ENCODE measurements around the gene OTULINL.

OTULINL gene

DNA sequence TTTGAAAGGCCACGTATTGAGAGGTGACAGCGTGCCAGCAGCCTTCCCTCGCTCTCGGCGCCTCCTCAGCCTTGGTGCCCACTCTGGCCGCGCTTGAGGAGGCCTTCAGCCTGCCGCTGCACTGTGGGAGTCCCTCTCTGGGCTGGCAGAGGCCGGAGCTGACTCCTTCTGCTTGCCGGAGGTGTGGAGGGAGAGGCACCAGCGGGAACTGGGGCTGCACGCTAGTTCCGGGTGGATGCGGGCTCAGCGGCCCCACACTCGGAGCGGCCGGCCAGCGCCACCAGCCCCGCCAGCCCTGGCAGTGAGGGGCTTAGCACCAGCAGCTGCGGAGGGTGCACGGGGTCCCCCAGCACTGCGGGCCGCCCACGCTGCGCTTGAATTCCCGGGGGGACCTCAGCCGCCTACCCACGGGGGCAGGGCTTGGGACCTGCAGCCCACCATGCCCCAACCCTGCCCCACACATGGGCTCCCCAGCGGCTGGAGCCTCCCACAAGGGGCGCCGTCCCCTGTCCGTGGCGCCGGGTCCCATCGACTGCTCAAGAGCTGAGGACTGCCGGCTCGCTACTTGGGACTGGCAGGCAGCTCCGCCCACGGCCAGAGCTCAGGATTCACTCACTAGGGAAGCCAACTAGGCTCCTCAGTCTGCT is 4.4 kb upstream of the OTULINL start:
- no peak for DNase-seq

DNA sequence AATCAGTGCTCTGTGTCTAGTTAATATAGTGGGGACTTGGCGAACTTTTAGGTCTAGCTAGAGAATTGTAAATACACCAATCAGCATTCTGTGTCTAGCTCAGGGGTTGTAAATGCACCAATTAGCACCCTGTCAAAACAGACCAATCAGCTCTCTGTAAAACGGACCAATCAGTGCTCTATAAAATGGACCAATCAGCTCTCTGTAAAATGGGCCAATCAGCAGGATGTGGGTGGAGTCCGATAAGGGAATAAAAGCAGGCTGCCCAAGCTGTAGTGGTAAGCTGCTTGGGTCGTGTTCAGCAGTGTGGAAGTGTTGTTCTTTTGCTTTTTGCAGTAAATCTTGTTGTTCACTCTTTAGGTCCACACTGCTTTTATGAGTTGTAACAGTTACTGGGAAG is 3.6 kb upstream of the OTULINL start:
- no peak for DNase-seq

DNA sequence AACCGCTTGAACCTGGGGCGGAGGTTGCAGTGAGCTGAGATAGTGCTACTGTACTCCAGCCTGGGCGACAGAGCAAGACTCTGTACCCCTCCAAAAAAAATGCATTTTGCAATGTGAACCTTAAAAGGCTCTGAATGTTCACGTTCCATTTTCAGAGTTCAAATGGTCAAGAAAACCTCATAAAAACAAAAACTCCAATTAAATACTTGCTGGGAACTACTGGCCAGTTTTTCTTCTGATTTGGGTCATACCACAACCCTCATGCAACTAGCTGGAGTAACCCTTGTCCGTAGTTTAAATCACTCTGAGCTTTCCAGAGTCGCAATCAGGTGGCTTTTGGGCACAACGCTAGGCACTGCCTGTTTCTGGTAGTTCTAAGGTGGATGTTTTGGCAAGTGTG is 2.3 kb upstream of the OTULINL start:
- no peak for DNase-seq

DNA sequence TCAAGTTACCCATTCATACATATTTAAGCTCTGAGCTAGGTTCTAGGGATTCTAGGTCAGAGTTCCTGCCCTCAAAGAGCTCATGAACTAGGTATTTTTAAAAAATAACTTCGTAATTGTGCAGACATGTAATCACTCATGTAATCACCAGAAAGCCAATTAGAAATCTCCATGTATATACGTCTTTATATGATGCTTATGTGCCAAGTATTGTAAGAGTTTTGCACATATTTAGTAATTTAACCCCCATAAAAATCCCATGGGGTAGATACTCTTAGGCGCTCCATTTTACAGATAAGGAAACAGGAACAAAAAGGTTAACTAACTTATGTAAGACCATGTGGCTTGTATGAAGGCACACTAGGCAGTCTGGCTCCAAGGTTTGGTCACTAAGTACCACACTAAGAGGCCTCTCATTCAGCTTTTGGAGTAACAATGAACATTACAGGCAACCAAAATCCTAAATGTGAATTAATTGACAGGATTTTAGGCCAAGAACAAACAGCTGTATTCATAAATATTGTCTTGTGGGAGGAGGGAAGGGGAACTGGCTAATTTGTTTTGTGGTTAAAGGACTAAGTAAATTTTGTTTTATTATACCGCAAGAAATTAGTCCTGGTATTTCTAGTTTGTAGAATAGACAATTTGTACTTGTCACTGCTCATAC is 1.7 kb upstream of the OTULINL start:
- no peak for DNase-seq

DNA sequence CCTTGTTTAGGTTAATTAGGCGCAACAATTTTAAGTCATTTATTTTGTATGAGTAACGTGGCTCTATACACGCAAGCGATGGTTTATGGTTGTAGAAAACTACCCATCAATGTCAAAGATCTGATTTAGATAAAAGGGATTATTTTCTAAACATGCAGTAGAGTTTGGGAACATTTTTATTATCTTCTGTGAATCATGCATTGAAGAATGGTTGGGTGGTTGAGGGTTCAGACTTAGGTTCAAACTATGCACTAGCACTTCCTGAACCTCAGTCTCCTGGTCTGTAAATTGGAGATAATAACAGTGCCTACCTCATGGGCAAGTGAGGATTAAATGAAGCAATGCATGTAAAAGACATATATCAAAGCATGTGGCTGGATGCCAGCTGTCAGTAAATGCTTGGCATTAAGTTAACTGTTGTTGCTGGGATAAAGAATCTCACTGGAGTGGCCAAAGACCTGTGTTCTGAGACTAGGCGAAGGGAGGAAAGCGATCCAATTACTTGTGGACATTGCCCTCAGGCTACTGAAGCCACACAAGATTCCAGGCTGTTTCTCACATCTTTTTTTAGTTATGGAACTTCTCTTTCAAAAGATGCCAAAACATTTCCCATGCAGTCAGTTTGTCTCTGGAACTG is 1.1 kb upstream of the OTULINL start:
- DNase-seq = no peak

DNA sequence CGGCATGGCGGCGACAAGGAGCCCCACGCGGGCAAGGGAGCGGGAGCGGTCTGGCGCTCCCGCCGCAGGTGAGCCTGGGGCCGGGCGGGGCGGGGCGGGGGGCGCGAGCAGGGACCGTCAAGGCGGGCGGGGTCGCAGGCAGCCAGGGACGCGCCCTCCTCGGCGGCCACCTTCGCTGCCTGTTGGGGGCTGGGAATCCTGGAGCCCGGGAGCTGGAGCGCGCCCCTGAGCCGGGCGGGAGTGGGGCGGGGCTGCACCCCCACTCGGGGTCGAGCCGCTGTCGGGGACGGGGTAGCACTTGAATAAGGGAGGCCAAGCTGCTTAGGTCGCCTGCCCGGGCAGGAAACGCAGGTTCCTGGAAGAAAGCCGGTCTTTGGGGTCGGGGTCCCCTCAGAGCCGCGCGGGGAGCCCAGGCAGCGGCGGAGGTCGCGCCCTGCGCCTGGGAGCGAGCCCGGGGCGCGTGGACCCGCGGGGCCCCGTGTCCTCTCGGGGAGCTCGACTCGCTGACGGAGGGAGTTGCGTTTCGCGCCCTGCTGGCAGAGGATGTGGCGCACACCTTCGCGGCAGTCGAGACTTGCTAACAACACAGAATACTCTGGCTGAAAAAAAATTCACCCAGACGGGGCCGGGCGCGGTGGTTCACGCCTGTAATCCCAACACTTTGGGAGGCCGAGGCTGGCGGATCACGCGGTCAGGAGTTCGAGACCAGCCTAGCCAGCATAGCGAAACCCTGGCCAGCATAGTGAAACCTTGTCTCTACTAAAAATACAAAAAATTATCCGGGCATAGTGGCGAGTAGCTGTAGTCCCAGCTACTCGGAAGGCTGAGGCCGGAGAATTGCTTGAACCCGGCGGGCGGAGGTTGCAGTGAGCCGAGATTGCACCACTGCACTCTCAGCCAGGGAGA is 552 bp downstream of the OTULINL start:
- DNase-seq = peak; percentile 74

DNA sequence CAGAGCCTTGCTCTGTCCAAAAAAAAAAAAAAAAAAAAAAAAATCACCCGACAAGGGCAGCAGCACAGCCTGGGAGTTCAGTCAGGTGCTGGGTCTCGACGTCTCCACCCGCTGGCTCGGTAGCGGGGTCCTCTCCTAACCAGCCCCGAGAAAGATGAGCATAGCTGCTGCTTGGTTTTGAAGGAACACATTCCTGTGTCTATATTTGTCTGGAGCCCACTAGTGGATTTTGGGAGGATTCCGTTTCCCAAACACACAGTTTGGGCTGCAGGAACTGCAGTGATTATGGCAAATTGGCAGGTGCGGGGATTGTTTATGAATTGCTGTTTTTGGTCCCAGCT is 1.2 kb downstream of the OTULINL start:
- DNase-seq = no peak

DNA sequence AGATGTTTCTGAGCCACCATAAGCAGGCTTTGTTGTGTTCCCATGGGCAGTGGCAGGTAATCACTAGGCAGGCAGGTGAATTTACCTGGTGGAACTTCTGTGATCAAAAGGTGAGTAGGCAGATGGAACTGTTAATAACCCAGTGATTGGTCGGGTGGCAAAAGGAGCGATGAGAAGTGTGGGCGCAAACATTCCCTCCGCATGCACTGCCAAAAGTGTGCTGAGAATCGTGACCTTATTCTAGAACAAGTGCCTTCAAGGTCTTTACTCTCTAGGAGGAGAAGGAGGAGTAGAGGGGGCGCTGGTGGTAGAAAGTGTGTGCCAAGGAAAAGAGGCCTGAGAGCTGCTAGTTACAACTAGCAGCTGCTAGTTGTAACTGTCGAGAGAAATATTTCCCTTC is 3.3 kb downstream of the OTULINL start:
- no peak for DNase-seq

DNA sequence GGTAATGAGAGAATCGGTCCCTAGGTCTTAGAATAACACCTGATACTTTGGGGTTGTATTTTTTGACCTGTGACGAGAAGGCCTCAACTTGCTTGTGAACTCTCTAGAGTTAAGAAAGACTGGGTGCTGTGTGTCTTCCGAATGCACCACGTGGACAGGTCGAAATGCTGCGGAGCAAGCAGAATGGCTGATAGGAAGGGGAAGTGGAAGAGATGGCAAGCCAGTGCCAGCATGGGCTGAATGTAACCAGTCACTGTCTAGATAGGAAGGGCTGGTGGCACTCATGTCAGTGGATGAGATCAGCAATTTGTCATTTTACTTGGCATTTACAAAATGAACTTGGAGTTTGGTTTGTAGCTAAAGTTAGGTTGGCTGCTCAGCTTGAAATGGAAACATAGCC is 5.6 kb downstream of the OTULINL start:
- DNase-seq = no peak

DNA sequence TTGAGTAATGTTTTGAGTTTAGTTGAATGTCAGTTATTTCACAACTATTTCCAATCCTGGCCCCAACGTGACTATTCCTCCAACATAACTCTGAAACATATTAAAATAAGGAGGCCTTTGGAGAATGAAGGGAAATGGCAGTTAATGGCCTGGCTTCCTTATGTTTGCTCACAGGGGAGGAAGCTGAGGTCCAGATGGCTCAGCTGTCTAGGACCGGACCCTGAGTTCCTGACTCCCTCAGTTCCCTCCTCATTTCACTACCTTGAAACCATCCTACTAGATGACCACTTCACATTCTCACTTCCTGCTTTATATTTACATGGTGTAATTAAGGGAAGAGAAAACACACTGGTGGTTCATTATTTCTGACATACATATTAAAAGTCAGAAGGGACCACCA is 6.6 kb downstream of the OTULINL start:
- DNase-seq = no peak

DNA sequence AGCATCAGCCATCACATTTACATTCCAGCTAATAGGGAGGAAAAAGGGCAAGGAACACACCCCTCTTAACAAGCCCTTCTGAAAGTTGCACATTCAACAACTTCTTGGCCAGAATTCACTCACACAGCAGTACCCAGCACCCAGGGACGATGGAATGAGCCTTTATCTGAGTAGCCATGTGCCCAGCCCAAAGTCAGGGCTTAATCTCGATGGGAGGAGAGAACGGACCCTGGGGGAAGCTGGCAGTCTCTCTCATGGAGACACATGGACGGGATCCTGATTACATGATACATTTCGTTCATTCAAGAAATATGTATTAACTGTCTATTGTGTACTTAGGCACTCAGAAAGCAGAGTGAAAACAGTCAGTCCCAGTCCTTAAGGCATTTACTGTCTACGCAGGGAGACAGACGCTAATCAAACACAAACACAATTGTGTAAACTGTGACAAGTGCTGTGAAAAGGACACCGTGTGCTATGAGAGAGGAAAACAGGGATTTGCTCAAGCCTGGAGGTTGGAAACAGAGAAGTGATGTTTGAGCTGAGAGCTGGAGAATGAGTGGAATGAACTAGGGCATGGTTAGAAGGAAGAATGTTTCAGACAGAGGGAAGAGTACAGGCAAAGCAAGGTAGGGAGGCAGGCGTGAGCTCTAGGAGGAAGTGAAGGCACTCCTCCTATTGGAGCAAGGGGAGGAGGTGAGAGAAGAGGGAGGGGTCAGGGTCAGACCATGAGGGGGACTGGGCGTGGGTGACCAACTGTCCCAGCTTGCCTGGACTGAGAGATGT is 7.4 kb downstream of the OTULINL start:
- no peak for DNase-seq

DNA sequence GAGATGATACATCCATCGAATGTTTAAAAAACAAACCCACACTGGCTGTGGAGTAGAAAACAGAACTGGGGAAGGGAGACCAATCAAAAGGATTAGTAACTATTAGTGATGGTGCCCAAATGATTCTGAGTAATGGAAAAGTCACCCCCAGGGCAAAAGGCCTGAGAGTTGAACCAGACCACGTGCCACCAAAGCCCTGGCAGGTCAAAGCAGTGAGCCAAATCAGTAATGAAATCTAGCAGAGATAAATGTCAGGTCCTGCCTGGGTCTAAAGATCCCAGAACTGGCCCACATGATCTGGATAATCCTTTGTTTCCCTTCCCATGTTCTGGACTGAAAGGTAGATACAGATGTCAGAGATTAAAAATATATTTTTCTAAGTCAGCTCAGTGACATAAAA is 9.4 kb downstream of the OTULINL start:
- DNase-seq = no peak

DNA sequence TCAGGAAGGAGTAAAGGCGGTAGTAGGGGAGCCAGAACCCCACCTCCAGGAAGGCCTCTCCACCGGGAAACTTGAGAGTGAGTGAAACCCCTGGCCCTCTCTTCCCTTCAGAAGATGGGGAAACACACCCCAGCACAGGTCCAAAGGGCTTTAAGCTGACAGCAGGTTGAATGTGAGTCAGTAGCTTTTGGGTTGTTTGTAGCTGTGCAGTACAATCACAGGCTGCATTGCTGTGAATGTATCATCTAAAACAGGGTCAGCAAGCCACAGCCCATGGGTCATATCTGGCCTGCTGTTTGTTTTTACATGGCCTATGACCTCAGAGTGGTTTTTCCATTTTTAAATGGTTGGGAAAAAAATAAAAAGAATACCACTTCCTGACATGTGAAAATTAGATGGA is 10.0 kb downstream of the OTULINL start:
- DNase-seq = no peak

DNA sequence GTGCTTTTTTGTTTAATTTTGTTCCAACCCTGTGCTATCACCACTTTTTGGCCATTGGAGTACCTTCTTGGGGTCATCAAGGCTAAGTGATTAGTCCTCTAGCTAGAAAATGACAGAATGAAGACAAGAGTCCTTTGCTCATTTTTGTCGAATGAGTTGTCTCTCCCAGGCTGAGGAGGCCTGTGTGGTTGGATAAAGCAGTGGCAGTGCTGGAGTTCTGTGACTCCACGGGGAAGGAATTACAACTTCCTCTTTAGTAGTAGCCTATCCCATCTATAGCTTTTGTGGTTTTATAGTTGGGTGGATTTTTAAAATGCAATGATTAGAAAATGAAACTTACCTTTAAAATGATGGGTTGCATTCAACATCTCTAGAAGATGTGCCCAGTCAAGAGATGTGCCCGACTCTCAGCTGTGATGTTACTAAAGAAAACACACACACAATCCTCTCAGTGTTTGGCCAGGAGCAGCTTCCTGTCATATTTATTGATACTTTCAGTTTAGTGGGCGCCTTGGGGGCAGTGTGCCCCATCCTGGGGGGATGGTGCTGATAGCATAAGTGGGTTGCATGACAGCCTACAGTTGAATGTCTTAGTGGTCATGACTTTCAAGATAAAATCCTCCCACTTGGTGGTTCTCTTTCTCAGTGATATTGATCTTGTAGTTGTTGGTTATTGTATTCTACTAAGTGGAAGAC is 11.9 kb downstream of the OTULINL start:
- DNase-seq = no peak

DNA sequence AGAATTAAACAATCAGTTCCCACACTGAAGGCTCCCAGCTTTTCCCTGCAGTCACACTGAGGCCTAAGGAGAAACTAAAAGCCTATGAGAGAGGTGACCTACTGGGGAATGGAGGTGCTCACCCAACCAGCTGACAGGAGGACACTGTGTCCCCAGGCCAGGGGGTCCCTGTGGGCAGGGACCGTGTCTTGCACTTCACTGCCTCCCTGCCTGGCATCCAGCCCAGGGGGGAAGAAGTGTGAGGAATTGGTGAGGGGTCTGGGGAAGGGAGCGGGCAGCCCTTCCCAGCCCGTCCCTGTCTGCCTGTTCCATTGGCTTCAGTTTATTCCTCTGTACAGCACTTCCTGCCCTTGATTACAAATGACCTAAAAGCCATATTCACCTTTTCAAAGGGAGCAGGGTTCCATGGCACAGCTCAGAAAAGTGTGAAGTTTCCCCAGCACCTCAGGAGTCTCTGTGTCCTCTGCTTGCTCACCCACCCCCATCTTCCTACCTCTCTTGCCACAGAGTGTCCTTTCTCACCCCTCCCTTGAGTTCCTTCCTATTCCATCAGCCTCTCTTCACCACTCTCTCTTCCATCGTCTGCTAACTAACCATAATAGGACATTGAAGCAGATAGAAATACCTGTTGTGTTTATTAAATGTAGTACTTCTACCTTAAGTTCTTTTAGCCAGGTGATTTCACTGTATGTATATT is 12.9 kb downstream of the OTULINL start:
- no peak for DNase-seq

DNA sequence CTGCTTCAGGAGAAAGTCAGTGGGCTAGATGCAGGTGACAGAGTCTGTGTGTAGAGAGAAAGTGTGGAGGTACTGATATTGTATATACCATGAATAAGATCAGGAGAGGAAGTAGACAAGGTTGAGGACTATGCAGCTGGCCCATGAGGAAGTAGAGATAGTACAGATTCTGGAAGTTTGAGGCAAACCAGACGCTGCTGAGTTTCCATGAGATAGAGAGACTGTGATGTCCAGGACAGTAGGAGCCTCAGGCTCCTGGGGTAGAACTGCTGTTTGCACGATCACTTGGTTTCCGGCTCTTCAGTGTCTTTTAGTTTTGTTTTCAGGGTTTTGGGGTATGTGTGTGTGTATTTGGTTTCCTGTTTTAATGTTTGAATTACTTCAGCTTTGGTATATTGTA is 13.6 kb downstream of the OTULINL start:
- peak; percentile 13 for DNase-seq

DNA sequence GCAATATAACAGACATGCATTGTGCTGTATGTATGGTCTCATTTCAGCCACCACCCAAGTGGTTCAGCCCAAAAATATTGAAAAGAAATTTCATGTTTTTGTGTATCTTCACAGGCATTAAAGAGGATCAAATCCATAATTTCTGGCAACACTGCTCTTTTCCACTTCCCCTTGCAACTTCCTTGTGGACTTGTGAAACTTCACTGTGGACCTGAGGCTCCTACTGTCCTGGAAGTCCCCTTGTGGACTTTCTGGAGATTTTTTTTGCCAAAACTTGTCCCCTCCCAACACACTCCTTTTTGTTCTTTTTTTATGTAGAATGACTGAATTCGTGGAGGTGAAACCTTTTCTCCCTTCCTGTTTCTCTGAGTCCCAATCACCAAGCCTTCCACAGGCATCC is 14.3 kb downstream of the OTULINL start:
- DNase-seq = no peak

DNA sequence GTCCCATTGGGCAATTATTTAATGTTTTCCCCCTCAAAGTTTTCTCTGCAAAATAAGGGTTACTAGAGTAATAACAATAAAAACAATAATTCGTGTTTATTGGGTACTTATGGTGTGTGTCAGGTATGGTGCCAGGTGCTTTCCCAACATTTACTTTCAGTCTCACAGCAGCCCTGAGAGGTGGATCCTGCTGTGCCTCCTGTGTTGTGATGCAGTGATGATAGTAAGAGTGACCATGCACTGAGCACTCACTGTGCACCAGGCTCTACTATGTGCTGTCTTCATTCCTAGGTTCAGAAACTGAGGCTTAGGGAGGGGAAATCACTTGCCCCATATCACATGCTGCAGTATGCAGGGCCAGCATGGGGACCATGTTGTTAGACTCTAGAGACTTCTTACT is 15.5 kb downstream of the OTULINL start:
- no peak for DNase-seq

DNA sequence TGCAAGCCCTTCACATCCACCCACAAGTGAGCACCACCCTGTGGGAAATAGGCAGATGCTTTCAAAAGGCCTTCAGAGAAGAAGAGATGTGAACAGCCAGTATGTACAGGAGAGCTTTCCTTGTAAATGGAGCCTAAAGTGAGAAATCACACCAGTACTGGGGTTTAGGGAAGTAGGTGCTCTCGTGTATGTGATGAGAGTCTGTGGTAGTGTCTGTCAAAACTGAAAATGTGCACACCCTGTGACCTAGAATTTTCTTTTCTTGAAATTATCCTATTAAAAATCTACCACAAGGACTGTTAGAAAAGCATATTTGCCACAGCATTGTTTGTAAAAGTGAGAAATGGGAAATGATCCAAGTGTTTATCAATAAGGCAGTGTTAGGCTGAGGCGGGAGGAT is 16.6 kb downstream of the OTULINL start:
- DNase-seq = no peak

DNA sequence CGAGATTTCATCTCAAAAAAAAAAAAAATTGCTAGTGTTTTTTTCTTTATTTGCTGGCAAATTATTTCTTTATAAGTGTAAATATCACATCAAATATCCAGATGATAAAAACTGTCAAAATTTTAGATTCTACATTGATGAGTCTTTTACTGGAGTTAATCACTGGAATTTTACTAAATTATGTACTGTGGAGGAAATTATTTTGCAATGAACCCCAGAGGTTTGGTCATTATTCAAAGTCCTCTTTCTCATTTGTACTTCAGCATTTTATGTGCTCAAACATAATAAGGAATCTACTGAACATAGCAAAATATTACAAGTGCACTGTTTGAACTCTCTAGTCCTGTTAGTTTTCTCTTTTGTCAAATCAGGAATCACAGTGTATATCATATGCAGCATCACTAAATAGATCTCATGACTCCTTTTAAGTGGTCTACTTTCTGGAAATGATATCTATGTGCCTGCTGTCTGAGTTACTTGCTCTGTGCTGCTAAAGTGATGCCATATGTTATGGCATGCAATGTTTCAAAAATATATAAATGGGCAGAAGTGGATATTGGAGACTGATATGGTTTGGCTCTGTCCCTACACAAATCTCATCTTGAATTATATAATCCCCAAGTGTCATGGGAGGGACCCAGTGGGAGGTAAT is 18.0 kb downstream of the OTULINL start:
- DNase-seq = no peak

DNA sequence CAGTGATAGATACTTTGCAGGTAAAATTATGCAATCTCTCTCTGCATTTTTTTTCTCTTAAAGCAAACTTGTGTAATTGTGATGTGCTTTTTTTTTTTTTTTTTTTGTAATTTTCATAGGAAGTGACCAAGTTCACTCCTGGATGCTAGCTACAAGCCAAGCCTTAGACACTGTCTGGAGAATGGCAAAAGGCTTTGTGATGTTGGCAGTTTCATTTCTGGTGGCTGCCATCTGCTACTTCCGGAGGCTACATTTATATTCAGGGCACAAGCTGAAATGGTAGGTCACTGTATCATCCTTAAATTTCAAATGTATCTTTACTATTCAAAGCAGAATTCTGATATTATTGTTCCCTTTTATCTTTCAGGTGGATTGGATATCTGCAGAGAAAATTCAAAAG is 19.3 kb downstream of the OTULINL start:
- DNase-seq = no peak
